Measurements from ENCODE around the gene VOPP1.
"Not testable (repeated sequence)": the region's sequence is repeated elsewhere in the genome, so short reads cannot be mapped to it uniquely, and the experiment has no call there.

The VOPP1 gene

GRCh38 chr7:55590517-55591281 is 18.4 kb upstream of the VOPP1 start:
- DNase-seq (ENCODE audit: low spot score) = peak; percentile 9
- TF ChIP-seq CTCF (IDR thresholded peaks at IDR 0.05; ENCODE audit: extremely low read depth, insufficient read depth, missing control alignments) = no peak
- in situ Hi-C loops (cut with MboI; ENCODE audit: low pct_unique_long_range_greater_than_20kb, low sequenced_read_pairs, unreplicated experiment) = loop anchor here (25.0 kb wide), 1 partner anchor 303 kb away; no protein-coding TSS in a partner anchor

GRCh38 chr7:55589905-55590304 is 17.6 kb upstream of the VOPP1 start:
- no peak for TF ChIP-seq CTCF (IDR thresholded peaks at IDR 0.05; ENCODE audit: extremely low read depth, insufficient read depth, missing control alignments)
- in situ Hi-C loops (cut with MboI; ENCODE audit: low pct_unique_long_range_greater_than_20kb, low sequenced_read_pairs, unreplicated experiment) = loop anchor here (25.0 kb wide), 1 partner anchor 303 kb away; no protein-coding TSS in a partner anchor
- DNase-seq (ENCODE audit: low spot score) = no peak

- no peak for DNase-seq (ENCODE audit: low spot score)
- TF ChIP-seq CTCF (IDR thresholded peaks at IDR 0.05; ENCODE audit: extremely low read depth, insufficient read depth, missing control alignments) = no peak
- in situ Hi-C loops (cut with MboI; ENCODE audit: low pct_unique_long_range_greater_than_20kb, low sequenced_read_pairs, unreplicated experiment) = loop anchor here (25.0 kb wide), 1 partner anchor 302 kb away; no protein-coding TSS in a partner anchor
Observed at GRCh38 chr7:55588976-55589604, 16.8 kb upstream of the VOPP1 start.

GRCh38 chr7:55588379-55588699 is 16.0 kb upstream of the VOPP1 start:
- no peak for TF ChIP-seq CTCF (IDR thresholded peaks at IDR 0.05; ENCODE audit: extremely low read depth, insufficient read depth, missing control alignments)
- in situ Hi-C loops (cut with MboI; ENCODE audit: low pct_unique_long_range_greater_than_20kb, low sequenced_read_pairs, unreplicated experiment) = loop anchor here (25.0 kb wide), 1 partner anchor 301 kb away; no protein-coding TSS in a partner anchor
- no peak for DNase-seq (ENCODE audit: low spot score)

- no peak for TF ChIP-seq CTCF (IDR thresholded peaks at IDR 0.05; ENCODE audit: extremely low read depth, insufficient read depth, missing control alignments)
- in situ Hi-C loops (cut with MboI; ENCODE audit: low pct_unique_long_range_greater_than_20kb, low sequenced_read_pairs, unreplicated experiment) = loop anchor here (25.0 kb wide), 1 partner anchor 301 kb away; no protein-coding TSS in a partner anchor
- DNase-seq (ENCODE audit: low spot score) = no peak
Observed at GRCh38 chr7:55587687-55588378, 15.5 kb upstream of the VOPP1 start.

GRCh38 chr7:55582656-55583055 is 10.4 kb upstream of the VOPP1 start:
- DNase-seq (ENCODE audit: low spot score) = not testable (repeated sequence)
- in situ Hi-C loops (cut with MboI; ENCODE audit: low pct_unique_long_range_greater_than_20kb, low sequenced_read_pairs, unreplicated experiment) = loop anchor here (25.0 kb wide), 1 partner anchor 295 kb away; no protein-coding TSS in a partner anchor
